DND-41 (cell line): Measurements from ENCODE around the gene RAVER2.

Experiments used
- ATAC-seq: fragments of 200-7000 bp; cut with Tn5 transposase; 3 replicates; pipeline ENCODE4 v1.9.1; 2021; ENCODE audit warnings: low read depth; ENCODE audit not compliant: insufficient read depth
- DNase-seq: peaks from one replicate; pipeline ENCODE4 v3.0.0-alpha.2; 2020
- H2AFZ ChIP-seq: 2 replicates; pipeline ENCODE4 v1.6.0; 2012; ENCODE audit warnings: low read depth, low read length
- H3K27ac ChIP-seq: 2 replicates; pipeline ENCODE4 v1.5.1; 2012; ENCODE audit warnings: low read length, inconsistent platforms
- H3K27me3 ChIP-seq: fragments of 200-600 bp; sonication (generic); 2 replicates; pipeline ENCODE4 v1.6.0; 2012; ENCODE audit warnings: low read length, mild to moderate bottlenecking, inconsistent platforms; ENCODE audit not compliant: insufficient read depth, poor library complexity
- H3K36me3 ChIP-seq: 2 replicates; pipeline ENCODE4 v1.5.1; 2012; ENCODE audit warnings: low read length, inconsistent platforms; ENCODE audit not compliant: insufficient read depth
- H3K4me1 ChIP-seq: 2 replicates; pipeline ENCODE4 v1.5.1; 2012; ENCODE audit warnings: mild to moderate bottlenecking, low read length; ENCODE audit not compliant: insufficient read depth
- H3K4me2 ChIP-seq: 2 replicates; pipeline ENCODE4 v1.6.0; 2012; ENCODE audit warnings: mild to moderate bottlenecking, moderate library complexity, low read length, inconsistent platforms; ENCODE audit not compliant: insufficient read depth
- H3K4me3 ChIP-seq, 2 experiments: fragments of 200-600 bp in 1 of 2; shearing (Covaris generic) in 1 of 2; 2 replicates each; pipeline ENCODE4 v1.5.1; 2012 to 2016; ENCODE audit warnings: inconsistent platforms in 2 of 2, low read length in 2 of 2, mild to moderate bottlenecking in 2 of 2, low read depth in 1 of 2, moderate library complexity in 1 of 2
- H3K79me2 ChIP-seq: 2 replicates; pipeline ENCODE4 v1.6.0; 2012; ENCODE audit warnings: low read length, inconsistent platforms; ENCODE audit not compliant: insufficient read depth
- H3K9ac ChIP-seq: 2 replicates; pipeline ENCODE4 v1.6.0; 2012; ENCODE audit warnings: low read depth, mild to moderate bottlenecking, inconsistent platforms, low read length, moderate library complexity
- H3K9me3 ChIP-seq: 2 replicates; pipeline ENCODE4 v1.5.1; 2012; ENCODE audit warnings: low read length, moderate library complexity, mild to moderate bottlenecking, inconsistent platforms; ENCODE audit not compliant: insufficient read depth, severe bottlenecking
- H4K20me1 ChIP-seq: 2 replicates; pipeline ENCODE4 v1.6.0; 2012; ENCODE audit warnings: low read length; ENCODE audit not compliant: insufficient read depth
- EZH2 ChIP-seq: IDR thresholded peaks from 3 replicates; pipeline ENCODE4 v1.6.1; 2012; ENCODE audit warnings: borderline replicate concordance, low read depth, mild to moderate bottlenecking, moderate library complexity, low read length, inconsistent platforms; ENCODE audit not compliant: severe bottlenecking
- TF ChIP-seq, protein P1 (sequence below): IDR thresholded peaks from 2 replicates; pipeline ENCODE4 v1.5.1; 2012; ENCODE audit warnings: borderline replicate concordance, low read length, moderate library complexity, mild to moderate bottlenecking; ENCODE audit not compliant: poor library complexity, severe bottlenecking; ENCODE audit errors: extremely low read depth

The RAVER2 gene

DNA sequence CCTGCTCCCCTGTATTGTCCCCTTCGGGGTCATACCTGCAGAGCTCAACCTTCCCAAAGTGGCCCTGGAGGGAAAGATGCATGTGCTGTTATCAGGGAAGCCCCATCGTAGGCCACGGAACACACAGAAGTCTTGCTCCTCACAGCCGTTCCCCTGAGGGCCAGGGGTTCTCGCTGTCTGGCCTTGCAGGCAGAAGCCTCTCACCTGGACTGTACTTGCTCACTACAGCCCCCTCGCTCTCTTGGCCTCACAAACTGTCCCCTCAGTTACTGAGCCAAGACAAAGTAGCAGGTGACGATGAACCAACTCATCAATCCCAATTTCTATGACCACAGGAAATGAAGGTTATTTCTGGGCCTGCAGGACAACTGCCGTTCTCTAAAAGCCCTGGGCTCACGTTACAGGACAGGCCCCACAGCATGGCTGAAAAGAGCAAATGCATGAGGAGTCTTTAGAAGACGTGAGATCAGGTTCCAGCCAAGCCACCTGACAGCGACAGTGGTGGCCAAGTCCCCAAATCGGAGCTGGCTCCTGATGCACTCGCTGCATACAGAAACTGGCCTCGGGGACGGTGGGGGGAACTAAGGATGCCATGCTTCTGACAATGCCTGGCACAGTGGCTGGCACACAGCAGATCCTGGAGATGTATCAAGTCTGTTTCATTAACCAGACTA, 95.0 kb downstream of the RAVER2 start:
- Histone ChIP-seq H3K36me3 (peaks cover 86% of the 10 kb centered on the region), H2AFZ (no peak overlapping the region), H3K27ac (no peak overlapping the region), H3K27me3 (no peaks in the 10 kb centered on the region), H4K20me1 (no peaks in the 10 kb centered on the region), H3K4me2 (no peak overlapping the region), H3K4me3 (no peak overlapping the region), H3K9me3 (no peaks in the 10 kb centered on the region), H3K9ac (no peak overlapping the region), H3K4me1 (no peaks in the 10 kb centered on the region), H3K79me2 (no peaks in the 10 kb centered on the region)
- no peak for TF ChIP-seq EZH2
- TF ChIP-seq, protein P1, sequence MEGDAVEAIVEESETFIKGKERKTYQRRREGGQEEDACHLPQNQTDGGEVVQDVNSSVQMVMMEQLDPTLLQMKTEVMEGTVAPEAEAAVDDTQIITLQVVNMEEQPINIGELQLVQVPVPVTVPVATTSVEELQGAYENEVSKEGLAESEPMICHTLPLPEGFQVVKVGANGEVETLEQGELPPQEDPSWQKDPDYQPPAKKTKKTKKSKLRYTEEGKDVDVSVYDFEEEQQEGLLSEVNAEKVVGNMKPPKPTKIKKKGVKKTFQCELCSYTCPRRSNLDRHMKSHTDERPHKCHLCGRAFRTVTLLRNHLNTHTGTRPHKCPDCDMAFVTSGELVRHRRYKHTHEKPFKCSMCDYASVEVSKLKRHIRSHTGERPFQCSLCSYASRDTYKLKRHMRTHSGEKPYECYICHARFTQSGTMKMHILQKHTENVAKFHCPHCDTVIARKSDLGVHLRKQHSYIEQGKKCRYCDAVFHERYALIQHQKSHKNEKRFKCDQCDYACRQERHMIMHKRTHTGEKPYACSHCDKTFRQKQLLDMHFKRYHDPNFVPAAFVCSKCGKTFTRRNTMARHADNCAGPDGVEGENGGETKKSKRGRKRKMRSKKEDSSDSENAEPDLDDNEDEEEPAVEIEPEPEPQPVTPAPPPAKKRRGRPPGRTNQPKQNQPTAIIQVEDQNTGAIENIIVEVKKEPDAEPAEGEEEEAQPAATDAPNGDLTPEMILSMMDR: no peak
- ATAC-seq: no peak
- DNase-seq: no peak

DNA sequence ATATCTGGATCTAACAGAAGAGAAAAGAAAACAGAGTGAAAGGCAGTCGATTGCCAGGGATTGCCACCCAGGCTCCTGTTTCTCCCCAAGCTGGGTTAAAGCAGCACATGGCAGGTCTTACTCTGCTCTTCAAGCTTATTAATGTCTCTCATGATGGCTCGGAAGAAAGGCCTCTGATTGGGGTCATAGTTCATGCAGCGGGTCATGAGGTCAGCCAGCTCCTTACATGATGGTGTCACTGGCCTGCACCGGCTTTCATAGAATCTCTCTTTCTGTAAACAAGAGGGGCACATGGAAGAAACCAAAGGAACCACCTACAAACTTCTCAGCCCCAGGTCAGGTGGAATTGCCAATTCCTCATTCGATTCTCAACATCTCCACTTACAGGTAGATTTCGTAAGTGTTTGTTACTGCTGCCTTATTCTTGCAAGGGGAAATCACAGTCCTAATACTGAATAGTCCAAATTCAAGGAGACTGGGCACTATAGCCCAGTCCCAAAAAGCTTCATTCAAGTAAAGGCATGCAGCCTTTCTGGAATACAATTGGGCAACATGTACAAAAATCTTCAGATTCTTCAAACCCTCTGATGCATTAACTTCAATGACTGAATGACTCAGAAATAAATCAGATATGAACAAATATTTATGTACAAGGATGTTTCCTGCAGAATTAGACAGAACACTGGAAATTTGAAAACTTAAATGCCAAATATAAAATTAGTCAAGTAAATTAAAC, 96.6 kb downstream of the RAVER2 start:
- Histone ChIP-seq H3K9me3 (no peaks in the 10 kb centered on the region), H2AFZ (no peak overlapping the region), H3K4me1 (no peaks in the 10 kb centered on the region), H3K4me2 (no peak overlapping the region), H3K79me2 (no peaks in the 10 kb centered on the region), H3K9ac (no peak overlapping the region), H3K27ac (no peak overlapping the region), H3K4me3 (no peak overlapping the region), H3K36me3 (peaks cover 86% of the 10 kb centered on the region), H3K27me3 (no peaks in the 10 kb centered on the region), H4K20me1 (no peaks in the 10 kb centered on the region)
- DNase-seq: no peak
- TF ChIP-seq, protein P1: no peak
- no peak for TF ChIP-seq EZH2
- no peak for ATAC-seq

DNA sequence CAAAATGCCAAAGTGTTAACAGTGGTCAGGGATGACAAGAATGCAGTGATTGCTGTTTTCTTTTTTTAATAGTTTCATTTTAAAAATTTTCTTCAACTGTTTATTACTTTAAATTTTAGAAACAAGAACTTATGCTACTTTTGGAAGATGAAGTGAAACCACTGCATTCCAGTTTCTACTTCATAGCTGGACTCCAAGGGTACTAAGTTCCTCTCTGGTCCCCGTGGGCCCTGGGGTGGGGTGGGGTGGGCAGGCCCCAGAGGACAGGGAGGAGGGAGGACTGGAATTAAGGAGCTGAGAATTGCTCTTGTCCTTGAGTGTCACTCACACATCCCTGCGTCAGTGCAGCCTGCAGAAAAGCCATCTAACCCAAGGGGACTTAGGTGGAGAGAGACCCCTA, 97.3 kb downstream of the RAVER2 start:
- Histone ChIP-seq H3K79me2 (no peaks in the 10 kb centered on the region), H4K20me1 (no peaks in the 10 kb centered on the region), H3K4me2 (no peak overlapping the region), H3K27me3 (no peaks in the 10 kb centered on the region), H3K4me3 (no peak overlapping the region), H3K4me1 (no peaks in the 10 kb centered on the region), H3K27ac (no peak overlapping the region), H3K36me3 (peaks cover 85% of the 10 kb centered on the region), H3K9ac (no peak overlapping the region), H2AFZ (no peak overlapping the region), H3K9me3 (no peaks in the 10 kb centered on the region)
- no peak for TF ChIP-seq EZH2
- TF ChIP-seq, protein P1: no peak
- ATAC-seq (no peak), DNase-seq (no peak)
